Measurements from ENCODE around the gene SLC50A1.
"Not testable (repeated sequence)": the region's sequence is repeated elsewhere in the genome, so short reads cannot be mapped to it uniquely, and the experiment has no call there.

Gene SLC50A1

GRCh38 chr1:155117610-155118009 is 18.0 kb upstream of the SLC50A1 start:
- DNase-seq = no peak

GRCh38 chr1:155118090-155118489 is 17.6 kb upstream of the SLC50A1 start:
- not testable (repeated sequence) for DNase-seq

GRCh38 chr1:155120253-155120652 is 15.4 kb upstream of the SLC50A1 start:
- no peak for DNase-seq

DNA sequence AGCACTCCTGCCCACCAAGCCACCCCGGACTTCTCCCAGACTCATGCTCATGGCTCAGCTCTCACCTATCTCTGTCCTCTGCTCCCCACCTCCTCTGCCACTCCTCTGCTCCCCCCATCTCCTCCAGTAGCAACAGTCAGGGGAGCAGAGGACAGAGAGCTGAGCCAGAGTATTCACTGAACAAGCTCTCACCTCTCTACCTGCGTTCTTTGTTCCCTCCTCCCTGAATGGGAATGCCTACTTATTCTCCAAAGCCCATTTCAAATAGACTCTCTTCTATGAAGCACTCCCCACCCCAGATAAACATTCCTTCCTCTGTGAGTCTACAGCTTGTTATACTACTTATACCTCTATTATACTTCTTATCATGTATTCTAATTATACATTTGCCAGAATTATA is 14.4 kb upstream of the SLC50A1 start:
- no peak for DNase-seq

DNA sequence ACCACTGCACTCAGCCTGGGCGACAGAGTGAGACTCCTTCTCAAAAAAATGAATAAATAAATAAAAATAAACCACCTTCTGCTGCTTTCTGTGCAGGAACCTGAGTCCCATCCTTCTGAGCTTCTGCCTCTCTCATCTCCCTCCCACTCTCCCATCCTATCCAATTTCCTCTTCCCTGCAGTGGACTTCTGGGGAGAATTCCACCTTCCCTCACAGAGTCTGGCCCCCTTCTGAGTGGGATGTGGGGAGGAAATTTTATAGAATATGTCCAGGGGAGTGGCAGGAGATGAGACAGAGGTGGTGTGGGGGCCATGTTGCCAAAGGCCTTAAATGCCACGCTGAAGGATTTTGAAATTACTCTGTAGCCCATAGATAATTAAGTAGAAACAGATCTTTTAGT is 13.3 kb upstream of the SLC50A1 start:
- DNase-seq = no peak

GRCh38 chr1:155123801-155124200 is 11.9 kb upstream of the SLC50A1 start:
- DNase-seq = no peak

DNA sequence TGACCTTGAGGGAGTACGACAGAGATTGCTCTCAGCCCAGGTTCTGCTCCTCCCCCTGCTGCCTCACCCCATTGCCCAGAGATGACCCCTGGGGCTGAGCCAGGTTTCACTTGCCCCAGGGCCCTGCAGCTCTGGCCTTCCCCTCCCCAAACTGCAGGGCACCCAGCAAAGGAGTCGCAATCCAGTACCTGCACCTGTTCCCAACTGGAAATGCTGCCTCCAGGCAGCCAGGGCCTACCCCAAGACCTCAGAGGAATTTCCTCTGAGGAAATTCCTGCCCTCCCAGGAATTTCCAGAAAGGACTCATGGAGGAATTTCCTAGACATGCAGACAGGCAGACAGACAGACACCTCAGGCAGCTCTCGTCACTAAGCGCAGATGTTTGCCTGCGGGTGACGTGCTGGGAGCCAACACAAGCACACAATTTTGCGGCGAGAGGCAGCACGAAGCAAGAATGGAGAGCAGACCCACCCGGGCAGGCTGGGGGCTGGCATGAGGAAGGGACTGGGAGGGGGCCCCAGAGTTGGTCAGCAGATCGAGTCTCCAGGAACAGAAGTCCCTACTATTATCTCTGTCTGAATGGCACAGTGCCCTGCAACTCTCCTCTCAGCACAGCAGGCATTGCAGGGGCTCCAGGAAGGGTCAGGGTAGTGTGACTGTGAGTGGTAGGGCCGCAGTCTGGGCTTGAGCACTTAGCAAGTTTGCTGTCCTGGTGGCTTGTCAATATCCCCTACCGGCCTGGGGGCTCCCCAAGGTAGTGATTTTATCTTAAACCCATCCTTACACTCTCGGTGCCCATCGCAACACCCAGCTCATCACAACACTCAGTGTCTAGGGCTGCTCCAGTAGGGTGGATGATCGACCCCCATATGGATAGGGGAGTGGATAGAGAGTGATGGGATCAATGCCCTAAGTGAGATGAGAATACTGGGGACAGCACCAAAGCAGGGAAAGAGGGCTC is 10.9 kb upstream of the SLC50A1 start:
- no peak for DNase-seq

GRCh38 chr1:155125511-155125945 is 10.1 kb upstream of the SLC50A1 start:
- no peak for DNase-seq

GRCh38 chr1:155125946-155126555 is 9.6 kb upstream of the SLC50A1 start:
- no peak for DNase-seq

- DNase-seq = peak; percentile 52
Measured at GRCh38 chr1:155126556-155127104, 9.0 kb upstream of the SLC50A1 start.

- DNase-seq = peak; percentile 64
Measured at GRCh38 chr1:155127105-155127966, 8.3 kb upstream of the SLC50A1 start, which contains the start of gene EFNA1. TSS of gene EFNA1 (plus strand) at chr1:155127876. CDS start at chr1:155127978, 102 bp downstream.

DNA sequence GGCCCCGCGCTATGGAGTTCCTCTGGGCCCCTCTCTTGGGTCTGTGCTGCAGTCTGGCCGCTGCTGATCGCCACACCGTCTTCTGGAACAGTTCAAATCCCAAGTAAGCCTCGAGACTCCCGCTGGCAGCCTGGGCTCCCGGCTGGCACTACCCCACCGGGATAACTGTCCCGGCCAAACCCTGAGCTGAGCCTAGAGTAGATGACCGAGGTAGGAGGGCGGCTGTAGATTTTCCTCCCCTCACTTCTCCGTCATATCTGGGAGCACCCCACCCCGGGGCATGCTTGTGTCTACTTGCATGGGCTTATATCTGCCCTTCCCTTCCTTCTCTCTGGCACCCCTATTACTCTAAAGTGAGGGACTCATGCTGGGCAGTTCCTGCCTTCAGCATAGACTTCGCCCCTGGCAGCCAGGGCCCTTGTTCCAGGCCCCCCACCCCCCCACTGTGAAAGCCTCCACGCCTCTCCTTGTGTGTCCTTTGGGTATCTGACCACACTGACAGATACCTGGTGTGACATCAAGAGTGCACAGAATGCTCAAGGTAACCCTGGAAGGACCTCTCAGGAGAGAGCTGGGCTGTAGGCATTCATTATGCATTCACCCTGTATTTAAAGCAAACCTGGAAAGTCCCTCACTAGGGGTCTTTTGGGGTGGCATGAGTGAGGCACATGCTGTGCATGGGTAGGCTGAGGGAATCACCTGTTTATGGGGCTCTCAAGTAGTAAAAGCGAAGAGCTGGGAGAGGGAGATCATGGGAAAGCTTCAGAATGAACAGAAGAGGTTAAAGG is 7.5 kb upstream of the SLC50A1 start:
- DNase-seq = no peak

DNA sequence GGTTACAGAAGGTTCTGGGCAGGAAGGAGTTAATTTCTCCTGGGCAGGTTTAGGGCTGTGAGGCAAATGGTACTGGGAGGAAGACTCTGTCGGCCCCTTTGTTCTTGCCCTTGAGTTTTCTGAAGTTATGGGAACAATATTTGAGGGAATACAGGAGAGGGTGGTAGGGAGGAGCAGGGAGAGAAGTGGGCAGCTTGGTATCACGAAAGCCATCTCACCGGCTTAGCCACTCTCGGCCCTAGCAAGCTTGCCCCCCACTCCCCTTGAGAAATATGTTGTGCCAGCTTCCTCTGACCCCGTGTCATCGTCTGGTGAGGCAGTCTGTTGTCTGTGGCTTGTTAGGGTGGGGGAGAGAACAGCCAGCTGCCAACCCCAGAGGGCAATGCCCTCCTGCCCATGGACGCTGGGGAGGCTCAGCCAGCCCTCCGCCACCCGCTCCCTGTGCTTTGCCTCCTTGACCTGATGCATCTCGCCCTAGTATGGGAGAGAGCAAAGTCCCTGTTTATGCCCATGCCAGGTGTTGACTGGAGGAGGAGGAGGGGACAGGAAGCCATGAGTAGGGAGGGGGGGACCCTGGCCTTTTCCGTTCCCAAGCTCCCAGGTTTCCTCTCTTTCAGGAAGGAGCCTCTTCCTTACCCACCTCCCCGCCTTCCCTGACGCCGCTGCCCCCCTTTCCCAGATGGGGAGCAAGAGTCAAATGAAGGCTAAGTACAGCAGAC is 6.7 kb upstream of the SLC50A1 start:
- peak; percentile 35 for DNase-seq

DNA sequence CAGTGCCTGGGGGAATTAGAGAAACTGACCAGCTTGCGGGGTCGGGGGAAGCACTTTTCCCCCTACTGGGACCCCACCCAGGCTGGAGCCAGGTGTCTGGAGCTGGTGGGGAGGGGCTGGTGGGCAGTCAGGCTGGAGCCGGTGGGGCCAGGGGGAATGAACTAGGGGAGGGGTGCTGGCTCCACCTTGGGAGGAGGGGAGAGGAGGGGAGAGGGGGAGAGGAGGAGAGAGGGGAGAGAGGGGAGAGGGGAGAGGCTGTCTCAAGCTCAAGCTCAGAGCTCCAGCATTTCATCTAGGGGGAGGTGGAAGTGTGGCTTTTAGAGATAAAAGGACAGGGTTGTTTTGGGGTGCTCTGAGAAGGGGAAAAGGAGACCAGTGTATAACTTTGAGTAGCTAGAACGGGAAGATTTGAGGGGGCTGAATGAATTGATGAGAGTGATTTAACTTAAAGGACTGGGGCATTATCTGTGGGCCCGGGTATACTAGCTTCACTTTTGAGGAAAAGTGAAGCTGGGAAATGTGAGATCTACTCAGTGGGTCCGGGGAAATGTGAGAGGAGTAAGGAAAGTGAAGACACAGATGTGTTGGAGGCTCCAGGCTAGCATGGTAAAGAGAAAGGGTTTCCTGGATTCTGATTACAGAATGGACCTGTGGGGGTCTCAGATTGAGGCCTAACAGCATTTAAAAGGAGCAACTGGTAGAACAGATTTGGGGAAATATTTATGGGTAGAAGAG is 5.2 kb upstream of the SLC50A1 start:
- DNase-seq = no peak

- no peak for DNase-seq
Measured at GRCh38 chr1:155131285-155131684, 4.4 kb upstream of the SLC50A1 start.

GRCh38 chr1:155131856-155132255 is 3.8 kb upstream of the SLC50A1 start:
- no peak for DNase-seq

- DNase-seq = no peak
Measured at GRCh38 chr1:155133799-155134281, 1.8 kb upstream of the SLC50A1 start.

DNA sequence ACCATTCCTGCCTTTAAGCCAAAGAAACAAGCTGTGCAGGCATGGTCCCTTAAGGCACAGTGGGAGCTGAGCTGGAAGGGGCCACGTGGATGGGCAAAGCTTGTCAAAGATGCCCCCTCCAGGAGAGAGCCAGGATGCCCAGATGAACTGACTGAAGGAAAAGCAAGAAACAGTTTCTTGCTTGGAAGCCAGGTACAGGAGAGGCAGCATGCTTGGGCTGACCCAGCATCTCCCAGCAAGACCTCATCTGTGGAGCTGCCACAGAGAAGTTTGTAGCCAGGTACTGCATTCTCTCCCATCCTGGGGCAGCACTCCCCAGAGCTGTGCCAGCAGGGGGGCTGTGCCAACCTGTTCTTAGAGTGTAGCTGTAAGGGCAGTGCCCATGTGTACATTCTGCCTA is 1.3 kb upstream of the SLC50A1 start:
- DNase-seq = no peak

GRCh38 chr1:155134880-155135414 is 705 bp upstream of the SLC50A1 start:
- peak; percentile 63 for DNase-seq

DNA sequence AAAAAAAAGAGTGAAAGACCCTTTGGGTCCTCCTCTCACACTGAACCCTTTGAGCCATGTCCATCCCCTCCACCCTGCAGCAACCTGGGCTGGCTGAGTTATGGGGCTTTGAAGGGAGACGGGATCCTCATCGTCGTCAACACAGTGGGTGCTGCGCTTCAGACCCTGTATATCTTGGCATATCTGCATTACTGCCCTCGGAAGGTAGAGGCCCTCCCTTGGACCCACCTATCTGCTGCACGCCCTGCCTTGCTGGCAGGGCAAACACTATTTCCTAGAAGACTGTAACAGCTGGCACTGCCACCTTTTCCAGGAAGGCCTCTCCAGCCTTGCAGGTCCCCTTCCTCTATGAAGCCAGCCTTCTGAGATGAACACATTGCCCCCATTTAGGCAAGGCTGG is 1.1 kb downstream of the SLC50A1 start:
- DNase-seq = peak; percentile 22
